GM23248 (cell line): ENCODE results near the gene UBN1. TPM values are rescaled to one million over a fixed set of nuclear protein-coding genes. Genes with fewer than 3 reads are reported as not detected.

Experiments
- DNase-seq: peaks from one replicate; pipeline ENCODE4 v3.0.0-alpha.2; 2015
- H2AFZ ChIP-seq: fragments of 200-600 bp; sonication (generic); 2 replicates; pipeline ENCODE4 v1.6.1; 2016; ENCODE audit warnings: antibody characterized with exemption
- H3F3A ChIP-seq: fragments of 200-600 bp; sonication (generic); 2 replicates; pipeline ENCODE4 v1.6.1; 2016; ENCODE audit warnings: mild to moderate bottlenecking, antibody characterized with exemption, mixed run types; ENCODE audit not compliant: insufficient read depth
- H3K27ac ChIP-seq: fragments of 200-600 bp; sonication (generic); 2 replicates; pipeline ENCODE4 v1.5.1; 2016; ENCODE audit warnings: mild to moderate bottlenecking
- H3K27me3 ChIP-seq: fragments of 200-600 bp; sonication (generic); replicated peaks from 2 replicates; pipeline ENCODE4 v1.6.1; 2016; ENCODE audit warnings: mild to moderate bottlenecking; ENCODE audit not compliant: insufficient read depth
- H3K36me3 ChIP-seq: fragments of 200-600 bp; sonication (generic); 2 replicates; pipeline ENCODE4 v1.6.1; 2016; ENCODE audit warnings: low read depth, mild to moderate bottlenecking
- H3K4me1 ChIP-seq: fragments of 200-600 bp; sonication (generic); 2 replicates; pipeline ENCODE4 v1.6.1; 2016; ENCODE audit warnings: mild to moderate bottlenecking; ENCODE audit not compliant: insufficient read depth
- H3K4me2 ChIP-seq: fragments of 200-600 bp; sonication (generic); one replicate; pipeline ENCODE4 v1.6.1; 2016; ENCODE audit warnings: mild to moderate bottlenecking; ENCODE audit not compliant: unreplicated experiment
- H3K4me3 ChIP-seq: fragments of 200-600 bp; sonication (generic); 2 replicates; pipeline ENCODE4 v1.5.1; 2016; ENCODE audit warnings: mild to moderate bottlenecking
- H3K79me2 ChIP-seq: fragments of 200-600 bp; sonication (generic); 2 replicates; pipeline ENCODE4 v1.6.1; 2016; ENCODE audit warnings: mild to moderate bottlenecking; ENCODE audit not compliant: insufficient read depth
- H3K9ac ChIP-seq: fragments of 200-600 bp; sonication (generic); 2 replicates; pipeline ENCODE4 v1.6.1; 2016; ENCODE audit warnings: mild to moderate bottlenecking
- H3K9me2 ChIP-seq: fragments of 200-600 bp; sonication (generic); 2 replicates; pipeline ENCODE4 v1.6.1; 2016; ENCODE audit warnings: mixed run types, mild to moderate bottlenecking, moderate library complexity; ENCODE audit not compliant: insufficient read depth
- H3K9me3 ChIP-seq: fragments of 200-600 bp; sonication (generic); one replicate; pipeline ENCODE4 v1.6.1; 2017; ENCODE audit warnings: low read depth
- H4K20me1 ChIP-seq: fragments of 200-600 bp; sonication (generic); 2 replicates; pipeline ENCODE4 v1.6.0; 2016; ENCODE audit not compliant: insufficient read depth
- EZH2 ChIP-seq: fragments of 200-600 bp; sonication (generic); IDR thresholded peaks from 2 replicates; pipeline ENCODE4 v1.6.1; 2018; ENCODE audit warnings: antibody characterized with exemption, mild to moderate bottlenecking; ENCODE audit not compliant: insufficient read depth, poor library complexity, severe bottlenecking
- EZH2phosphoT487 ChIP-seq: fragments of 200-600 bp; sonication (generic); IDR thresholded peaks from 2 replicates; pipeline ENCODE4 v1.6.1; 2018; ENCODE audit warnings: antibody characterized with exemption, moderate library complexity, mild to moderate bottlenecking, low read depth; ENCODE audit not compliant: insufficient read depth
- WGBS, 2 experiments: methylation state at CpG; one replicate each; pipeline ENCODE4 v1.1.6; 2015 to 2017; ENCODE audit warnings: low lambda C conversion rate in 2 of 2, low coverage in 1 of 2; ENCODE audit errors: missing lambda C conversion rate in 2 of 2; 5-methylcytosine and 5-hydroxymethylcytosine counted together
- in situ Hi-C: fragments of 300-500 bp; cut with MboI; formaldehyde crosslinking; loops from 2 replicates; pipeline ENCODE4 v1.15.0; 2020
- polyA plus RNA-seq: library from polyadenylated mRNA; unstranded; fragments of >200 nt; fragmentation: Nextera tagmentation; extraction: Ambion mirVana; gene quantifications from 2 replicates; pipeline ENCODE4 v1.2.1, GENCODE V29; 2016
- total RNA-seq: library from RNA; depleted of rRNA; stranded (reverse); fragments of >200 nt; shearing (Covaris generic); gene quantifications from 2 replicates; pipeline ENCODE4 v1.2.3, GENCODE V29; 2014

UBN1 gene
- total and polyA plus RNA-seq, 2 experiments from 2014 or later: 9.9 to 16.4 TPM

GRCh38 chr16:4866586-4866985 lies 19.3 kb downstream of the UBN1 start:
- peaks cover 83% of the 10 kb centered on the region for H3K79me2 ChIP-seq
- no peak overlapping the region for H3K4me3 ChIP-seq
- H4K20me1 ChIP-seq: no peaks in the 10 kb centered on the region; the same call in 1 of the 2 replicates
- H3K9ac ChIP-seq: no peak overlapping the region
- WGBS, 2 experiments: 98 to 99% methylated on average over 12 of the region's 12 CpGs
- no peaks in the 10 kb centered on the region for H3K9me2 ChIP-seq
- no peaks in the 10 kb centered on the region for H3K27me3 ChIP-seq
- TF ChIP-seq EZH2phosphoT487 (no peak), EZH2 (no peak)
- no peak overlapping the region for H3K27ac ChIP-seq
- peaks cover 15% of the 10 kb centered on the region; the same call in 1 of the 2 replicates for H3K36me3 ChIP-seq
- no peak for DNase-seq
- in situ Hi-C loops: no loop called here
- H3K4me2 ChIP-seq: no peak overlapping the region
- H3K4me1 ChIP-seq: no peaks in the 10 kb centered on the region
- no peaks in the 10 kb centered on the region for H3F3A ChIP-seq
- no peaks in the 10 kb centered on the region for H3K9me3 ChIP-seq
- no peak overlapping the region for H2AFZ ChIP-seq

DNA sequence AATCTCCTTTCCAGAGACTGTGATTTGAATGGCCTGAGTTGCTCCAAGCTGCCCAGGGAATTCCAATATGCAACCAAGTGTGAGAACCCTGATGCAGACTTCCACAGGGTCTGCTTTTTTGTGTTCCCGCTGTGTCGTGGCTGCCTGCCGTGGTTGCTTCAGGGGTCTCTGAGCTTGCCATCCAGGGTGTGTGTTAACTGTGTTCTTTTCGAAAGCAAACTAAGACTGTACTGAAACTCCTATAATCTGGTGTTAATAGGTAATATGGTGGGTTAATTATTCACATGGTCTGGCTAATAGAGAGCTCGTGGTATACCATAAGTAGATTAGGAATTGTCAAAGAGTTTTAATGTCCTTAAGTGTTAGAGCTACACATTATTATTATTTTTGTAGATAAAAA lies 20.7 kb downstream of the UBN1 start:
- Histone ChIP-seq H3K9me3 (no peaks in the 10 kb centered on the region), H3K4me1 (no peaks in the 10 kb centered on the region), H3K27ac (no peak overlapping the region), H3K79me2 (peaks cover 68% of the 10 kb centered on the region), H3F3A (no peaks in the 10 kb centered on the region), H3K27me3 (no peaks in the 10 kb centered on the region), H3K9ac (no peak overlapping the region), H2AFZ (no peak overlapping the region), H3K36me3 (0 out of 2 replicates have a peak, but pooled peaks cover 12% of the 10 kb centered on the region), H3K9me2 (no peaks in the 10 kb centered on the region), H3K4me3 (no peak overlapping the region), H3K4me2 (no peak overlapping the region), H4K20me1 (no peaks in the 10 kb centered on the region; the same call in 1 of the 2 replicates)
- no peak for DNase-seq
- TF ChIP-seq EZH2: no peak
- TF ChIP-seq EZH2phosphoT487: no peak
- in situ Hi-C loops: no loop called here
- WGBS, 2 experiments: 98 to 100% methylated on average over 5 of the region's 5 CpGs

DNA sequence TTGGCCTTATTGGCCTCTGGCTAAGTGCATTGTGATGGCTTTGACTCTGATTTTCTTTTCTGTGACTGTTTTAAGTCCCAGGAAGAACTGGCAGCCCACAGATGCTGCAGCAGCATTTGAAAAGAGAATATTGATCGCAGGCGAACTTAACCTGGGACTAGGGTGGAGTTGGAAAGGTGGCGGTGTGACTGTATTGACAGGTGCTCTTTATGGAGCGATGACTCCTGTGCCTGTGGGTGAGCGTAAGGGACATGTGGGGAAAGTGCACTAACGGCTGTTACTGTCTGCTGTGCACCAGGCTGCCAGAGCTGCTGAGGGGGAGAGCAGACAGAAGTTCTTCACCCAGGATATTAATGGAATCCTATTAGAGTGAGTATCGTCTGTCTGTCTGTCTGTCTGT lies 21.3 kb downstream of the UBN1 start:
- DNase-seq: no peak
- Histone ChIP-seq H3F3A (no peaks in the 10 kb centered on the region), H3K27me3 (no peaks in the 10 kb centered on the region), H3K4me2 (no peak overlapping the region), H3K36me3 (peaks cover 10% of the 10 kb centered on the region; the same call in 1 of the 2 replicates), H3K9ac (no peak overlapping the region), H3K9me2 (no peaks in the 10 kb centered on the region), H3K79me2 (peaks cover 63% of the 10 kb centered on the region), H3K9me3 (no peaks in the 10 kb centered on the region), H3K4me3 (no peak overlapping the region), H3K4me1 (no peaks in the 10 kb centered on the region), H3K27ac (no peak overlapping the region), H2AFZ (no peak overlapping the region), H4K20me1 (no peaks in the 10 kb centered on the region; the same call in 1 of the 2 replicates)
- 88 to 93% methylated on average over 7 of the region's 7 CpGs for WGBS, 2 experiments
- TF ChIP-seq EZH2phosphoT487 (no peak), EZH2 (no peak)
- in situ Hi-C loops: no loop called here

DNA sequence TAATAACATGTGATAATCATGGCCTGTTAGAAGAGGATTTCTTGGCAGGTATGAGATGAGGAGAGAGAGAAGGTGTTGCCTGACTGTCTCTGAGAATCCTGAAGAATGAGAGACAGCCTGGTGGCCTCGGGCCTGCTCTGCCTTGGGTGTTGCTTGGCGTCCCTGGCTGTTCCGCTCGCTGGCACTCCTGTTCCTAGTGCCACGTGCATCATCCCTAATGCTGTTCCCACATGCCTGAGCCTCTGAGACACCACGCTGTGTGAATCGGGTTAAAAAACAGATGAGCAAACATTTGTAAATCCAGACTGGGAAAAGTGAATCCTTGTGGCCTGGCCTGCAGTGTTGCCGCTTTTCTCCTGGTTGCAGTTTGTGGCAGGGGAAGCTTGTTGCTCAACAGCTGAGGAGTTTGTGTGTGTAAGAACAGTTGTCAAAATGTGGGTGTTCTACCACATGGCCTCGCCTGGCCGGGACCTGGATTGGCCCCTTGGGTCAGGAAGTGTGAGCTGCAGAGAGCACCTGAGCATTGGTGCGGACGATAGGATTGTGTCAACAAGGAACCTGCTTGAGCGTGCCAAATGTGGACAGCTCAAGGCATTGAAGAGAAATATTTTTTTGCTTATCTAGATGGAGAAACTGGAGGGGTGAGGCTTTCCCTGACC lies 22.0 kb downstream of the UBN1 start:
- no peak for DNase-seq
- Histone ChIP-seq H3K9ac (no peak overlapping the region), H3K9me2 (no peaks in the 10 kb centered on the region), H4K20me1 (no peaks in the 10 kb centered on the region; the same call in 1 of the 2 replicates), H3K4me1 (no peaks in the 10 kb centered on the region), H3K9me3 (no peaks in the 10 kb centered on the region), H3K36me3 (peaks cover 10% of the 10 kb centered on the region; the same call in 1 of the 2 replicates), H3K79me2 (peaks cover 56% of the 10 kb centered on the region), H3K4me2 (no peak overlapping the region), H2AFZ (no peak overlapping the region), H3F3A (no peaks in the 10 kb centered on the region), H3K27me3 (no peaks in the 10 kb centered on the region), H3K27ac (no peak overlapping the region), H3K4me3 (no peak overlapping the region)
- TF ChIP-seq EZH2: no peak
- no peak for TF ChIP-seq EZH2phosphoT487
- in situ Hi-C loops: no loop called here
- WGBS, 2 experiments: 72 to 74% methylated on average over 13 of the region's 13 CpGs
